ENCODE results near the gene CEBPB.

CEBPB gene

GRCh38 chr20:50192364-50193198 is 2.0 kb downstream of the CEBPB start:
- ATAC-seq (replicated peaks) = peak; percentile 67
- DNase-seq = peak; percentile 64 to 68 (median 67)
- peaks cover 22 to 30% of the 10 kb centered on the region in 2 donors for H3K4me1 Mint-ChIP-seq (ENCODE audit: low read depth in 2 of 2)
- peaks cover 12% of the 10 kb centered on the region for H3K36me3 Mint-ChIP-seq (ENCODE audit: insufficient read depth)
- peak overlapping the region; percentile 83 to 93 for H3K27ac Mint-ChIP-seq
- H3K9me3 Mint-ChIP-seq = no peaks in the 10 kb centered on the region
- peak overlapping the region; percentile 90 to 96 for H3K4me3 Mint-ChIP-seq
- no peaks in the 10 kb centered on the region for H3K27me3 Mint-ChIP-seq

- Mint-ChIP-seq H3K4me3 (peak overlapping the region; percentile 90 to 96), H3K9me3 (no peaks in the 10 kb centered on the region), H3K36me3 (ENCODE audit: insufficient read depth) (peaks cover 12% of the 10 kb centered on the region), H3K27ac (peak overlapping the region; percentile 83 to 93), H3K27me3 (no peaks in the 10 kb centered on the region), H3K4me1 (ENCODE audit: low read depth in 2 of 2) (peaks cover 22 to 30% of the 10 kb centered on the region in 2 donors)
- no peak for ATAC-seq (replicated peaks)
- DNase-seq = no peak
These were observed 2.7 kb downstream of the CEBPB start for GRCh38 chr20:50193199-50193835.

GRCh38 chr20:50193836-50194421 is 3.3 kb downstream of the CEBPB start:
- Mint-ChIP-seq H3K27me3 (no peaks in the 10 kb centered on the region), H3K4me3 (peak overlapping the region; percentile 90 to 96), H3K4me1 (ENCODE audit: low read depth in 2 of 2) (peaks cover 22 to 30% of the 10 kb centered on the region in 2 donors)

GRCh38 chr20:50194422-50194830 is 3.8 kb downstream of the CEBPB start:
- Mint-ChIP-seq H3K36me3 (ENCODE audit: insufficient read depth) (peaks cover 10% of the 10 kb centered on the region), H3K9me3 (no peaks in the 10 kb centered on the region), H3K27me3 (no peaks in the 10 kb centered on the region), H3K27ac (peak overlapping the region in 1 of 2 donors; percentile 5), H3K4me3 (peak overlapping the region in 1 of 2 donors; percentile 31), H3K4me1 (ENCODE audit: low read depth in 2 of 2) (peaks cover 22 to 30% of the 10 kb centered on the region in 2 donors)
- DNase-seq = no peak
- ATAC-seq (replicated peaks) = no peak

More at GRCh38 chr20:50193836-50194421, 3.3 kb downstream of the CEBPB start:
- no peak for DNase-seq
- Mint-ChIP-seq H3K36me3 (ENCODE audit: insufficient read depth) (peaks cover 10% of the 10 kb centered on the region), H3K9me3 (no peaks in the 10 kb centered on the region), H3K27ac (peak overlapping the region; percentile 83 to 93)
- ATAC-seq (replicated peaks) = no peak

- DNase-seq = no peak
- Mint-ChIP-seq H3K27me3 (no peaks in the 10 kb centered on the region), H3K9me3 (no peaks in the 10 kb centered on the region), H3K4me3 (peak overlapping the region in 1 of 2 donors; percentile 31), H3K36me3 (ENCODE audit: insufficient read depth) (peaks cover 13% of the 10 kb centered on the region), H3K27ac (peak overlapping the region in 1 of 2 donors; percentile 5), H3K4me1 (ENCODE audit: low read depth in 2 of 2) (peaks cover 22 to 30% of the 10 kb centered on the region in 2 donors)
- ATAC-seq (replicated peaks) = no peak
These were observed 4.3 kb downstream of the CEBPB start for GRCh38 chr20:50194831-50195523.

- Mint-ChIP-seq H3K36me3 (ENCODE audit: insufficient read depth) (peaks cover 13% of the 10 kb centered on the region), H3K27me3 (no peaks in the 10 kb centered on the region), H3K4me1 (ENCODE audit: low read depth in 2 of 2) (peaks cover 22 to 30% of the 10 kb centered on the region in 2 donors), H3K9me3 (no peaks in the 10 kb centered on the region), H3K4me3 (no peak overlapping the region), H3K27ac (no peak overlapping the region)
- no peak for DNase-seq
- no peak for ATAC-seq (replicated peaks)
These were observed 5.0 kb downstream of the CEBPB start for GRCh38 chr20:50195524-50196120.

GRCh38 chr20:50196248-50196647 is 5.6 kb downstream of the CEBPB start:
- Mint-ChIP-seq H3K27me3 (no peaks in the 10 kb centered on the region), H3K4me3 (no peak overlapping the region), H3K9me3 (no peaks in the 10 kb centered on the region), H3K36me3 (ENCODE audit: insufficient read depth) (peaks cover 13% of the 10 kb centered on the region), H3K27ac (no peak overlapping the region), H3K4me1 (ENCODE audit: low read depth in 2 of 2) (peaks cover 22 to 30% of the 10 kb centered on the region in 2 donors)
- DNase-seq = no peak
- no peak for ATAC-seq (replicated peaks)

GRCh38 chr20:50196896-50197295 is 6.3 kb downstream of the CEBPB start:
- no peak overlapping the region for H3K4me3 Mint-ChIP-seq
- H3K36me3 Mint-ChIP-seq (ENCODE audit: insufficient read depth) = peaks cover 13% of the 10 kb centered on the region
- peaks cover 22 to 30% of the 10 kb centered on the region in 2 donors for H3K4me1 Mint-ChIP-seq (ENCODE audit: low read depth in 2 of 2)
- DNase-seq = no peak
- no peaks in the 10 kb centered on the region for H3K27me3 Mint-ChIP-seq
- H3K27ac Mint-ChIP-seq = peak overlapping the region in 1 of 2 donors; percentile 39
- no peaks in the 10 kb centered on the region for H3K9me3 Mint-ChIP-seq
- ATAC-seq (replicated peaks) = no peak

GRCh38 chr20:50197463-50198179 is 7.0 kb downstream of the CEBPB start:
- DNase-seq (no peak), ATAC-seq (replicated peaks) (no peak)
- no peak overlapping the region for H3K4me3 Mint-ChIP-seq
- H3K27ac Mint-ChIP-seq = peak overlapping the region in 1 of 2 donors; percentile 39
- no peaks in the 10 kb centered on the region for H3K9me3 Mint-ChIP-seq
- peaks cover 7% of the 10 kb centered on the region for H3K36me3 Mint-ChIP-seq (ENCODE audit: insufficient read depth)
- H3K27me3 Mint-ChIP-seq = no peaks in the 10 kb centered on the region
- H3K4me1 Mint-ChIP-seq (ENCODE audit: low read depth in 2 of 2) = peaks cover 17 to 29% of the 10 kb centered on the region in 2 donors

- Mint-ChIP-seq H3K27ac (no peak overlapping the region), H3K36me3 (ENCODE audit: insufficient read depth) (peaks cover 7% of the 10 kb centered on the region), H3K4me3 (no peak overlapping the region), H3K9me3 (no peaks in the 10 kb centered on the region), H3K27me3 (no peaks in the 10 kb centered on the region), H3K4me1 (ENCODE audit: low read depth in 2 of 2) (peaks cover 11 to 23% of the 10 kb centered on the region in 2 donors)
- ATAC-seq (replicated peaks) = no peak
- no peak for DNase-seq
These were observed 7.6 kb downstream of the CEBPB start for GRCh38 chr20:50198180-50198666.

GRCh38 chr20:50198716-50199115 is 8.1 kb downstream of the CEBPB start:
- Mint-ChIP-seq H3K36me3 (ENCODE audit: insufficient read depth) (peaks cover 7% of the 10 kb centered on the region), H3K4me3 (no peak overlapping the region), H3K27me3 (no peaks in the 10 kb centered on the region), H3K4me1 (ENCODE audit: low read depth in 2 of 2) (peaks cover 6 to 18% of the 10 kb centered on the region in 2 donors), H3K27ac (no peak overlapping the region), H3K9me3 (peaks cover 0 to 2% of the 10 kb centered on the region in 2 donors)
- DNase-seq (no peak), ATAC-seq (replicated peaks) (no peak)

GRCh38 chr20:50199703-50200102 is 9.1 kb downstream of the CEBPB start:
- Mint-ChIP-seq H3K4me1 (ENCODE audit: low read depth in 2 of 2) (peaks cover 4 to 12% of the 10 kb centered on the region in 2 donors), H3K27me3 (no peaks in the 10 kb centered on the region), H3K27ac (peak overlapping the region in 1 of 2 donors; percentile 49), H3K4me3 (no peak overlapping the region), H3K9me3 (peaks cover 2 to 8% of the 10 kb centered on the region in 2 donors), H3K36me3 (ENCODE audit: insufficient read depth) (peaks cover 7% of the 10 kb centered on the region)
- no peak for ATAC-seq (replicated peaks)
- DNase-seq = no peak
